ENCODE measurements around the gene TTC21A. TPM values are rescaled to one million over a fixed set of nuclear protein-coding genes. Genes with fewer than 3 reads are reported as not detected.

TTC21A gene
- total RNA-seq, 1 donor from 2014 or later: 7.8 TPM

DNA sequence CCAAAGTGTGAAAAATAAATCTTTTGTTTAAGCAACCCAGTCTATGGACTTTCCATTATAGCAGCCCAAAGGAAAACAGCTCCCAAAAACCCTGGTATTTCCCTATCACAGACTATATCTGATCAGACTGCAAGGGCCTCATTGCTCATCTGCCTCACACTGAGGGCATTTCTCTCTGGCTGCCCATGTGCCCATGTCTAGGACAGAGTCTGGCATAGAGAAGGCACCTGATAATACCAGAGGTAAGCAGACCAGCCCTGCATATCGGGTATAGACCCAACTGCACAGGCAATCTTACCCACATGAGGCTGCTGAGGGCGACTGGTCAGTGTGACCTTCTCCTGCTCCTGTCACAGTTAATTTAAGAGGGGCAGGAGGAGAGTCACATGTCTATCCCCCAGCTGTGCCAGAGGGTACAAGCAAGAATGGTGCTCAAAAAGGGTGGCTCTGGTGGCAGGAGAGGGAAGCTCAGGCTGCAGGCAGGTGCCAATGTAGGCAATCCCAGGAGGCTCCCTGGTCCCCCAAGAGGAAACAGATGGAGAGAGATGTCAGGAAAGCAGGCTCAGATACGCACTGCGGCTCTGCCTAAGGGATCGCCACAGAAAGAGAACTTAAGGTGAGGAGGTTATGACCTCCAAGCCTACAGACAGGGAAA lies 42.8 kb downstream of the TTC21A start:
- H3K27me3 Mint-ChIP-seq (ENCODE audit: unreplicated experiment): peaks cover 55% of the 10 kb centered on the region
- H3K4me3 Mint-ChIP-seq (ENCODE audit: unreplicated experiment): peak overlapping the region; percentile 97
- peaks cover 37% of the 10 kb centered on the region for H3K9me3 Mint-ChIP-seq (ENCODE audit: unreplicated experiment)
- H3K27ac Mint-ChIP-seq (ENCODE audit: unreplicated experiment): peak overlapping the region; percentile 99
- DNase-seq: peak; percentile 52
- peaks cover 73% of the 10 kb centered on the region for H3K4me1 Mint-ChIP-seq (ENCODE audit: low read depth, unreplicated experiment)
- H3K36me3 Mint-ChIP-seq (ENCODE audit: unreplicated experiment): no peaks in the 10 kb centered on the region
- TF ChIP-seq, protein P1, sequence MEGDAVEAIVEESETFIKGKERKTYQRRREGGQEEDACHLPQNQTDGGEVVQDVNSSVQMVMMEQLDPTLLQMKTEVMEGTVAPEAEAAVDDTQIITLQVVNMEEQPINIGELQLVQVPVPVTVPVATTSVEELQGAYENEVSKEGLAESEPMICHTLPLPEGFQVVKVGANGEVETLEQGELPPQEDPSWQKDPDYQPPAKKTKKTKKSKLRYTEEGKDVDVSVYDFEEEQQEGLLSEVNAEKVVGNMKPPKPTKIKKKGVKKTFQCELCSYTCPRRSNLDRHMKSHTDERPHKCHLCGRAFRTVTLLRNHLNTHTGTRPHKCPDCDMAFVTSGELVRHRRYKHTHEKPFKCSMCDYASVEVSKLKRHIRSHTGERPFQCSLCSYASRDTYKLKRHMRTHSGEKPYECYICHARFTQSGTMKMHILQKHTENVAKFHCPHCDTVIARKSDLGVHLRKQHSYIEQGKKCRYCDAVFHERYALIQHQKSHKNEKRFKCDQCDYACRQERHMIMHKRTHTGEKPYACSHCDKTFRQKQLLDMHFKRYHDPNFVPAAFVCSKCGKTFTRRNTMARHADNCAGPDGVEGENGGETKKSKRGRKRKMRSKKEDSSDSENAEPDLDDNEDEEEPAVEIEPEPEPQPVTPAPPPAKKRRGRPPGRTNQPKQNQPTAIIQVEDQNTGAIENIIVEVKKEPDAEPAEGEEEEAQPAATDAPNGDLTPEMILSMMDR (IDR thresholded peaks at IDR 0.05; ENCODE audit: partially characterized antibody, unreplicated experiment): no peak

DNA sequence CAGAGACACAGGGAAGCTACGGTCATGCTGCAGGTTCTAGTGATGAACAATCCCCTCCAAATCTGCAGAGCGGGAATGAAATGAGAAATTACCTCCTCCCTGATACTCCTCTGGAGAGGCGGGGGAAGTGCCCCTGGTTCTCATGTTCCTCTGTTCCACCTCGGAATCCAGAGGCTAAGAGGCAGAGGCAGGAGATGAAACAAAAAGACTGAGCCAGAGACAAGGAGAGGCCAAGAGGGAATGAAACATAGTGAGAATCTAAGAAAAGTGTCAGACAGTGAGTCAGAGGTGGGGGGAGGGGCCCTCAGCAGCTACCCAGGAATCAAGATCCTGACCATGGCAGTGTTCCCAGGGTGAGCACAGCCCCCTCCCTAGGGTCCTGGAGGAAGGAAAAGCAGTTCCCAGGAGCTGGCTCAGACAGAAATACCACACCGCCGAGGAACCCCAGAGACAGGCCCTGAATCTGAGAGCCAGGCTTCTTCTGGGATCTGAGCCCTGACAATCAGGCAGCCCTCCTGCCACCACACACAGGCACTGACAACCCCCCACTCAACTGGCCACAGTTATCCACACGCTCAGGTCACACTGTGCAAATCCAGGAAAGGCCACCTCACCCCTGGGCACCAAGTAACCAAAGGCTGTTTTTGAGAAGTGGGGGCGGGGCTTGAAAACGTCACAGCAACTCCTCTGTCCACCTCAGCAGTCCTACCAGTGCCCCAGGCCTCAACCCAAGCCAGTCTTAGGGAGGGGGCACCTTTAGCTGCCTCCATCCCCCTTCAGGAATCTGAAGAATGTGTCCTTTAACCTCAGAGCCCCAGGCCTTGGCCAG lies 43.5 kb downstream of the TTC21A start:
- TF ChIP-seq, protein P1 (IDR thresholded peaks at IDR 0.05; ENCODE audit: partially characterized antibody, unreplicated experiment): no peak
- DNase-seq: peak; percentile 51
- Mint-ChIP-seq H3K27ac (ENCODE audit: unreplicated experiment) (peak overlapping the region; percentile 99), H3K4me3 (ENCODE audit: unreplicated experiment) (peak overlapping the region; percentile 97), H3K27me3 (ENCODE audit: unreplicated experiment) (peaks cover 53% of the 10 kb centered on the region), H3K36me3 (ENCODE audit: unreplicated experiment) (no peaks in the 10 kb centered on the region), H3K4me1 (ENCODE audit: low read depth, unreplicated experiment) (peaks cover 69% of the 10 kb centered on the region), H3K9me3 (ENCODE audit: unreplicated experiment) (peaks cover 34% of the 10 kb centered on the region)

DNA sequence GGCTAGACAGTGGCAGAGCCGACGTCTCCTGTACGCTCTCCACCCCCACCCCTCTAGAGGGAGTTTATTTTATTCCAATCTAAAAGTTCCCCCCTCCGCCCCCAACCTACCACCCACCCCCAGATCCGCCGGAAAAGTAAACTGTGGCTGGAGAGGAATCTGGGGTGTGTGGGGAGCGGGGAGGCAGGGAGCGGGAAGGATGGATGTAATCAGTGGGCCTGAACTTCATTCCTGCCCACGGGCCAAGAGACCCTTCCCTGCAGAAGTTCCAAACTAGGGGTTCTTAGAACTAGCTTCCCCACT lies 46.4 kb downstream of the TTC21A start:
- DNase-seq: no peak
- peaks cover 23% of the 10 kb centered on the region for H3K9me3 Mint-ChIP-seq (ENCODE audit: unreplicated experiment)
- TF ChIP-seq, protein P1 (IDR thresholded peaks at IDR 0.05; ENCODE audit: partially characterized antibody, unreplicated experiment): no peak
- peaks cover 47% of the 10 kb centered on the region for H3K4me1 Mint-ChIP-seq (ENCODE audit: low read depth, unreplicated experiment)
- peak overlapping the region; percentile 70 for H3K27ac Mint-ChIP-seq (ENCODE audit: unreplicated experiment)
- no peaks in the 10 kb centered on the region for H3K36me3 Mint-ChIP-seq (ENCODE audit: unreplicated experiment)
- peak overlapping the region; percentile 80 for H3K4me3 Mint-ChIP-seq (ENCODE audit: unreplicated experiment)
- H3K27me3 Mint-ChIP-seq (ENCODE audit: unreplicated experiment): peaks cover 27% of the 10 kb centered on the region

DNA sequence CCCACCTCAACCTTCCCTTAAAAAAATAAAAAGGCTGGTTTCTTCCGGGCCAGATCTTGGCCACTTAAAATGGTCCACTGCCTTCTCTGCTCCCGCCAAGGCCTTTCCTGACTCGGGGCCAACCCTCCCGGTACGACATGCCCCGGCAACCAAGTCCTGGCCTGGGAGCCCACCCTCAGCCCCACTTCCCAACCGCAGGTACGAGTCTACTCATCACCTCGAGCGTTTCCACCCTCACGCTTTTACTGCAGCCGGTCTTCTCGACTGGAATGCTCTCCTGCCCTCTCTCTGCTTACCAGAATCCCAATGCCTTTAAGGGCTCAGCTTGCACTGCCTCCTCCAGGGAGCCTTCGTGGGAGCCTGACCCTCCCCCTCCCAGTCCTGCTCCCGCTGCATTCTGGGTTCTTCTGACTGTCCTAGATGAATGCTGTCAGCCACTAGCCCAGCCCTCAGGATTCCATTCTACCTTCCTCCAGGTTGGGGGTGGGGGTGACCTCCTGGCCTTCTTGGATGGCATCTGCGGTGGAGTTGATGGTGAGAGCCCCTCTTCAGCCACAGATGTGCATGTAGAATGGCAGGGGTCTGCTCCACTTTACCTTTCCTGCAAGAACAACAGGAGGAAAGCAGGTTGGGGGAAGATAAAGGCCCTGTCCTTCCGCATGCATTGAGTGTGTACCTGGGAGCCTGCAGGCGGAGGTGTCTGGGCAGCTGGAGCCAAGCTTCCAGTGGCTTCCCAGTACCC lies 47.0 kb downstream of the TTC21A start:
- no peaks in the 10 kb centered on the region for H3K36me3 Mint-ChIP-seq (ENCODE audit: unreplicated experiment)

More for the DNA sequence above, 47.0 kb downstream of the TTC21A start:
- H3K4me3 Mint-ChIP-seq (ENCODE audit: unreplicated experiment): peak overlapping the region; percentile 80
- peaks cover 25% of the 10 kb centered on the region for H3K27me3 Mint-ChIP-seq (ENCODE audit: unreplicated experiment)
- peak overlapping the region; percentile 70 for H3K27ac Mint-ChIP-seq (ENCODE audit: unreplicated experiment)
- peaks cover 18% of the 10 kb centered on the region for H3K9me3 Mint-ChIP-seq (ENCODE audit: unreplicated experiment)
- TF ChIP-seq, protein P1 (IDR thresholded peaks at IDR 0.05; ENCODE audit: partially characterized antibody, unreplicated experiment): no peak
- peak; percentile 80 for DNase-seq
- H3K4me1 Mint-ChIP-seq (ENCODE audit: low read depth, unreplicated experiment): peaks cover 43% of the 10 kb centered on the region
